Osteoblast (primary cell): ENCODE measurements around the gene DLG2. TPM values are rescaled to one million over a fixed set of nuclear protein-coding genes. Genes with fewer than 3 reads are reported as not detected.

Experiments
- DNase-seq: peaks from one replicate; pipeline ENCODE4 v3.0.0; 2011; ENCODE audit warnings: low spot score, mixed read lengths; ENCODE audit not compliant: insufficient read length; ENCODE audit errors: missing footprints
- H2AFZ ChIP-seq: 2 replicates; pipeline ENCODE4 v1.6.0; 2011; ENCODE audit warnings: mild to moderate bottlenecking, low read length
- H3K27ac ChIP-seq: 2 replicates; pipeline ENCODE4 v1.5.1; 2011; ENCODE audit warnings: mild to moderate bottlenecking, low read depth, low read length, moderate library complexity
- H3K27me3 ChIP-seq: 2 replicates; pipeline ENCODE4 v1.6.0; 2012; ENCODE audit warnings: mild to moderate bottlenecking, control low read depth, inconsistent platforms, low read length, moderate library complexity; ENCODE audit not compliant: insufficient read depth
- H3K36me3 ChIP-seq: 2 replicates; pipeline ENCODE4 v1.5.1; 2011; ENCODE audit warnings: mild to moderate bottlenecking, low read length, control low read depth, moderate library complexity; ENCODE audit not compliant: insufficient read depth
- H3K4me1 ChIP-seq: 2 replicates; pipeline ENCODE4 v1.5.1; 2011; ENCODE audit warnings: mild to moderate bottlenecking, low read length, control low read depth, moderate library complexity; ENCODE audit not compliant: insufficient read depth
- H3K4me2 ChIP-seq: 2 replicates; pipeline ENCODE4 v1.6.0; 2011; ENCODE audit warnings: mild to moderate bottlenecking, low read length; ENCODE audit not compliant: insufficient read depth
- H3K4me3 ChIP-seq: fragments of 200-600 bp; sonication (generic); 3 replicates; pipeline ENCODE4 v1.5.1; 2012; ENCODE audit warnings: mild to moderate bottlenecking, low read length, inconsistent platforms; ENCODE audit not compliant: insufficient read depth
- H3K79me2 ChIP-seq: 2 replicates; pipeline ENCODE4 v1.6.0; 2012; ENCODE audit warnings: mild to moderate bottlenecking, low read length, control low read depth, inconsistent platforms; ENCODE audit not compliant: insufficient read depth
- H3K9me3 ChIP-seq: 2 replicates; pipeline ENCODE4 v1.5.1; 2011; ENCODE audit warnings: low read depth, low read length, control low read depth
- H4K20me1 ChIP-seq: 2 replicates; pipeline ENCODE4 v1.6.0; 2012; ENCODE audit warnings: mild to moderate bottlenecking, low read length, control low read depth; ENCODE audit not compliant: insufficient read depth
- CTCF ChIP-seq: IDR thresholded peaks from 2 replicates; pipeline ENCODE4 v1.5.1; 2011; ENCODE audit warnings: mild to moderate bottlenecking, low read depth, low read length, moderate library complexity; ENCODE audit errors: extremely low read depth
- total RNA-seq: library from RNA; depleted of rRNA; stranded (reverse); fragments of >200 nt; gene quantifications from 2 replicates; pipeline ENCODE4 v1.2.3, GENCODE V29; 2012

The DLG2 gene
- total RNA-seq, 1 donor: 3.3 TPM

GRCh38 chr11:84514436-84514835 lies 1112.7 kb downstream of the DLG2 start:
- no peaks in the 10 kb centered on the region for H3K4me1 ChIP-seq
- H2AFZ ChIP-seq: no peak overlapping the region

GRCh38 chr11:84503503-84503902 lies 1123.6 kb downstream of the DLG2 start:
- Histone ChIP-seq H4K20me1 (no peaks in the 10 kb centered on the region), H3K27ac (no peak overlapping the region), H3K4me3 (no peak overlapping the region), H3K4me1 (peaks cover 4% of the 10 kb centered on the region), H3K27me3 (no peaks in the 10 kb centered on the region), H3K9me3 (no peaks in the 10 kb centered on the region), H3K36me3 (no peaks in the 10 kb centered on the region), H3K4me2 (no peak overlapping the region), H2AFZ (no peak overlapping the region), H3K79me2 (no peaks in the 10 kb centered on the region)
- no peak for TF ChIP-seq CTCF
- no peak for DNase-seq

More at GRCh38 chr11:84514436-84514835, 1112.7 kb downstream of the DLG2 start:
- no peak for DNase-seq
- H3K27me3 ChIP-seq: no peaks in the 10 kb centered on the region
- no peaks in the 10 kb centered on the region for H4K20me1 ChIP-seq
- TF ChIP-seq CTCF: no peak
- H3K4me3 ChIP-seq: no peak overlapping the region
- H3K4me2 ChIP-seq: no peak overlapping the region
- no peaks in the 10 kb centered on the region for H3K36me3 ChIP-seq
- no peak overlapping the region for H3K27ac ChIP-seq
- H3K9me3 ChIP-seq: no peaks in the 10 kb centered on the region
- H3K79me2 ChIP-seq: no peaks in the 10 kb centered on the region

GRCh38 chr11:84501750-84502149 lies 1125.4 kb downstream of the DLG2 start:
- no peaks in the 10 kb centered on the region for H4K20me1 ChIP-seq
- H3K4me1 ChIP-seq: peaks cover 12% of the 10 kb centered on the region
- no peak overlapping the region for H2AFZ ChIP-seq
- H3K79me2 ChIP-seq: no peaks in the 10 kb centered on the region
- no peaks in the 10 kb centered on the region for H3K36me3 ChIP-seq
- no peak for DNase-seq
- no peak overlapping the region for H3K4me3 ChIP-seq
- no peaks in the 10 kb centered on the region for H3K9me3 ChIP-seq
- TF ChIP-seq CTCF: no peak
- H3K4me2 ChIP-seq: no peak overlapping the region
- H3K27me3 ChIP-seq: no peaks in the 10 kb centered on the region
- H3K27ac ChIP-seq: no peak overlapping the region

GRCh38 chr11:84497981-84498411 lies 1129.1 kb downstream of the DLG2 start:
- Histone ChIP-seq H3K4me3 (no peak overlapping the region), H4K20me1 (no peaks in the 10 kb centered on the region), H3K4me1 (peaks cover 15% of the 10 kb centered on the region), H3K79me2 (no peaks in the 10 kb centered on the region), H3K9me3 (no peaks in the 10 kb centered on the region), H3K27ac (peak overlapping the region; percentile 21), H3K36me3 (no peaks in the 10 kb centered on the region), H2AFZ (no peak overlapping the region), H3K27me3 (no peaks in the 10 kb centered on the region), H3K4me2 (peak overlapping the region; percentile 41)
- no peak for TF ChIP-seq CTCF
- DNase-seq: no peak
